Endodermal cell (in vitro differentiated cells): ENCODE data around the gene MPPE1. TPM values are rescaled to one million over a fixed set of nuclear protein-coding genes. Genes with fewer than 3 reads are reported as not detected.

Experiments
- DNase-seq: peaks from one replicate; pipeline ENCODE4 v3.0.0-alpha.2; 2017
- H3K27ac ChIP-seq: 2 replicates; pipeline ENCODE4 v1.5.1; 2013; ENCODE audit warnings: mild to moderate bottlenecking, low read depth, low read length, moderate library complexity
- H3K27me3 ChIP-seq: 2 replicates; pipeline ENCODE4 v1.6.1; 2013; ENCODE audit warnings: mild to moderate bottlenecking, low read length, moderate library complexity; ENCODE audit not compliant: insufficient read depth, control insufficient read depth, poor library complexity, severe bottlenecking
- H3K36me3 ChIP-seq: 2 replicates; pipeline ENCODE4 v1.7.0; 2013; ENCODE audit warnings: mild to moderate bottlenecking, low read length, moderate library complexity; ENCODE audit not compliant: control insufficient read depth, insufficient read depth
- H3K4me1 ChIP-seq: one replicate; pipeline ENCODE4 v1.7.0; 2013; ENCODE audit warnings: low read length; ENCODE audit not compliant: control insufficient read depth, insufficient read depth
- H3K4me3 ChIP-seq: 2 replicates; pipeline ENCODE4 v1.5.1; 2013; ENCODE audit warnings: mild to moderate bottlenecking, low read length, moderate library complexity
- H3K9ac ChIP-seq: 2 replicates; pipeline ENCODE4 v1.6.1; 2013; ENCODE audit warnings: mild to moderate bottlenecking, low read length, moderate library complexity; ENCODE audit not compliant: poor library complexity, severe bottlenecking; ENCODE audit errors: extremely low read depth
- H3K9me3 ChIP-seq: 2 replicates; pipeline ENCODE4 v1.6.1; 2013; ENCODE audit warnings: mild to moderate bottlenecking, low read length, moderate library complexity; ENCODE audit not compliant: control insufficient read depth
- H3K27ac Mint-ChIP-seq: 2 replicates; pipeline ENCODE4 v1.8.0; 2020; ENCODE audit warnings: mixed read lengths
- H3K27me3 Mint-ChIP-seq: 2 replicates; pipeline ENCODE4 v1.8.0; 2021; ENCODE audit warnings: mild to moderate bottlenecking, mixed read lengths; ENCODE audit not compliant: insufficient read depth
- H3K36me3 Mint-ChIP-seq: 2 replicates; pipeline ENCODE4 v1.8.0; 2020; ENCODE audit warnings: low read depth, mixed read lengths
- H3K4me1 Mint-ChIP-seq: 2 replicates; pipeline ENCODE4 v1.8.0; 2020; ENCODE audit warnings: mixed read lengths
- H3K4me3 Mint-ChIP-seq: 2 replicates; pipeline ENCODE4 v1.8.0; 2020; ENCODE audit warnings: mild to moderate bottlenecking, moderate library complexity, mixed read lengths
- H3K9me3 Mint-ChIP-seq: 2 replicates; pipeline ENCODE4 v1.8.0; 2020; ENCODE audit warnings: mild to moderate bottlenecking, mixed read lengths
- CTCF ChIP-seq: fragments of 200-600 bp; sonication (generic); conservative IDR thresholded peaks from 2 replicates; pipeline ENCODE4 v1.5.0; 2021; ENCODE audit warnings: antibody characterized with exemption, mild to moderate bottlenecking
- WGBS, 2 experiments: methylation state at CpG; one replicate each; pipeline versions ENCODE4 v1.1.5 to v1.1.7; 2013; ENCODE audit warnings: missing lambda C conversion rate in 2 of 2, mixed read lengths in 1 of 2; ENCODE audit not compliant: insufficient coverage in 1 of 2, insufficient read length in 1 of 2; 5-methylcytosine and 5-hydroxymethylcytosine counted together
- total RNA-seq, 2 donors: library from RNA; stranded (reverse); fragmentation: NEBNext Ultra II Directional in 1 of 2; extraction: Animal tissue kit (Norgen Biotek cat#: 25700) in 1 of 2; gene quantifications; 2 replicates in 1 of 2; 3 replicates in 1 of 2; pipeline ENCODE4 v1.2.1, GENCODE V29; 2021

Gene MPPE1
- total RNA-seq, 2 donors from 2014 or later, result 27.3 to 33.5 TPM

- H3K4me1 Mint-ChIP-seq, result peaks cover 27% of the 10 kb centered on the region
- H3K9me3 Mint-ChIP-seq, result no peaks in the 10 kb centered on the region
- peaks cover 2% of the 10 kb centered on the region for H3K36me3 Mint-ChIP-seq
- no peak for TF ChIP-seq CTCF
- H3K27me3 Mint-ChIP-seq, result no peaks in the 10 kb centered on the region
- peaks cover 6% of the 10 kb centered on the region for H3K4me1 ChIP-seq
- H3K27me3 ChIP-seq, result no peaks in the 10 kb centered on the region
- peak overlapping the region; percentile 93 for H3K27ac ChIP-seq
- H3K4me3 Mint-ChIP-seq, result peak overlapping the region; percentile 97
- 0 to 3% methylated on average over 13 to 23 of the region's 23 CpGs for WGBS, 2 experiments
- H3K36me3 ChIP-seq, result no peaks in the 10 kb centered on the region
- H3K4me3 ChIP-seq, result peak overlapping the region; percentile 95
- DNase-seq, result peak; percentile 64
- peak overlapping the region; percentile 100 for H3K27ac Mint-ChIP-seq
- no peaks in the 10 kb centered on the region for H3K9me3 ChIP-seq
- peak overlapping the region; percentile 96 for H3K9ac ChIP-seq
Observed at GRCh38 chr18:11851806-11852337, 56.2 kb downstream of the MPPE1 start.

- WGBS, 2 experiments, result 0% methylated on average over 43 to 53 of the region's 53 CpGs
- Mint-ChIP-seq H3K27me3 (no peaks in the 10 kb centered on the region), H3K27ac (peak within 1 kb of the TSS; percentile 100), H3K4me1 (peaks cover 24% of the 10 kb centered on the region), H3K4me3 (peak within 1 kb of the TSS; percentile 97), H3K9me3 (no peaks in the 10 kb centered on the region), H3K36me3 (peaks cover 2% of the 10 kb centered on the region)
- Histone ChIP-seq H3K27ac (peak within 1 kb of the TSS; percentile 93), H3K36me3 (no peaks in the 10 kb centered on the region), H3K9me3 (no peaks in the 10 kb centered on the region), H3K9ac (peak within 1 kb of the TSS; percentile 96), H3K27me3 (no peaks in the 10 kb centered on the region), H3K4me1 (peaks cover 6% of the 10 kb centered on the region), H3K4me3 (peak within 1 kb of the TSS; percentile 95)
- no peak for TF ChIP-seq CTCF
- peak; percentile 98 for DNase-seq
Observed at GRCh38 chr18:11851146-11851805, 56.8 kb downstream of the MPPE1 start, which contains the start of gene CHMP1B. Gene CHMP1B (plus strand): TSS chr18:11851413. CDS start chr18:11851512, 99 bp downstream.

GRCh38 chr18:11850821-11851145 lies 57.3 kb downstream of the MPPE1 start:
- Mint-ChIP-seq H3K9me3 (no peaks in the 10 kb centered on the region), H3K27me3 (no peaks in the 10 kb centered on the region), H3K4me1 (peaks cover 21% of the 10 kb centered on the region), H3K27ac (peak overlapping the region; percentile 100), H3K36me3 (peaks cover 2% of the 10 kb centered on the region), H3K4me3 (peak overlapping the region; percentile 97)
- Histone ChIP-seq H3K27me3 (no peaks in the 10 kb centered on the region), H3K27ac (peak overlapping the region; percentile 52), H3K36me3 (no peaks in the 10 kb centered on the region), H3K9ac (peak overlapping the region; percentile 96), H3K9me3 (no peaks in the 10 kb centered on the region), H3K4me3 (peak overlapping the region; percentile 95), H3K4me1 (peaks cover 6% of the 10 kb centered on the region)
- no peak for TF ChIP-seq CTCF
- WGBS, 2 experiments, result 4 to 21% methylated on average over 4 to 10 of the region's 10 CpGs
- DNase-seq, result no peak
